Endothelial cell of umbilical vein (primary cell): ENCODE data around the gene CTSE. TPM values are rescaled to one million over a fixed set of nuclear protein-coding genes. Genes with fewer than 3 reads are reported as not detected.
A peak's percentile ranks its signal among the peaks of the same experiment; 100 is the strongest.

Experiments
- BruUV-seq: library from RNA; stranded (reverse); fragments of 400-500 nt; replicated peaks from 2 replicates; lab custom pipeline; 2021; lab: Mats Ljungman, UMichigan
- CTCF ChIA-PET: fragments of 300-600, 350-600 bp; sonication (Branson Sonifier 250); formaldehyde crosslinking; loops from one replicate; lab custom pipeline; 2021; ENCODE audit warnings: antibody characterized with exemption, inconsistent platforms; lab: Charles Lee
- POLR2A ChIA-PET: fragments of 300-600, 350-600 bp; sonication (Branson Sonifier 250); formaldehyde crosslinking; loops from one replicate; lab custom pipeline; 2021; ENCODE audit warnings: antibody characterized with exemption, inconsistent platforms; lab: Charles Lee
- DNase-seq: peaks from one replicate; pipeline ENCODE4 v3.0.0-alpha.2; 2011; ENCODE audit warnings: low read depth, low spot score
- FAIRE-seq: peaks from 2 replicates; lab custom pipeline; 2011; peaks lifted over from hg19 to GRCh38; lab: Jason Lieb, UNC
- H2AFZ ChIP-seq: 2 replicates; pipeline ENCODE4 v1.6.0; 2012; ENCODE audit warnings: low read depth, low read length, control low read depth, inconsistent platforms
- H3K27ac ChIP-seq: 2 replicates; pipeline ENCODE4 v1.5.1; 2011; ENCODE audit warnings: low read depth, mild to moderate bottlenecking, control low read depth, low read length, moderate library complexity; ENCODE audit not compliant: insufficient read depth
- H3K27me3 ChIP-seq, 2 experiments: 2 replicates each; pipeline versions ENCODE4 v1.6.0 to v1.6.1; 2011; ENCODE audit warnings: low read length in 2 of 2, mixed read lengths in 1 of 2; ENCODE audit not compliant: control insufficient read depth in 2 of 2, insufficient read depth in 2 of 2
- H3K36me3 ChIP-seq, 2 experiments: 2 replicates in 1 of 2; 3 replicates in 1 of 2; pipeline ENCODE4 v1.5.1; 2011; ENCODE audit warnings: low read length in 2 of 2, mild to moderate bottlenecking in 1 of 2, moderate library complexity in 1 of 2; ENCODE audit not compliant: control insufficient read depth in 2 of 2, insufficient read depth in 2 of 2; ENCODE audit errors: extremely low read depth in 1 of 2
- H3K4me1 ChIP-seq: 3 replicates; pipeline ENCODE4 v1.5.1; 2011; ENCODE audit warnings: mild to moderate bottlenecking, low read length; ENCODE audit not compliant: control insufficient read depth, insufficient read depth; ENCODE audit errors: extremely low read depth
- H3K4me2 ChIP-seq: 2 replicates; pipeline ENCODE4 v1.6.1; 2011; ENCODE audit warnings: low read length, control low read depth, mixed read lengths; ENCODE audit not compliant: insufficient read depth
- H3K4me3 ChIP-seq, 3 experiments: fragments of 200-600 bp in 1 of 3; sonication (generic), shearing (Covaris generic) in 1 of 3; replicated peaks in 1 of 3; 2 replicates each; pipeline ENCODE4 v1.5.1; 2011 to 2016; ENCODE audit warnings: control low read depth in 3 of 3, low read length in 3 of 3, mild to moderate bottlenecking in 2 of 3, inconsistent platforms in 1 of 3, low read depth in 1 of 3, moderate library complexity in 1 of 3; ENCODE audit not compliant: insufficient read depth in 1 of 3
- H3K79me2 ChIP-seq: 2 replicates; pipeline ENCODE4 v1.6.0; 2012; ENCODE audit warnings: low read length, inconsistent platforms; ENCODE audit not compliant: control insufficient read depth, insufficient read depth
- H3K9ac ChIP-seq: replicated peaks from 2 replicates; pipeline ENCODE3; 2011; ENCODE audit warnings: low read length, control low read depth; ENCODE audit not compliant: insufficient read depth; ENCODE audit errors: extremely low read depth
- H3K9me1 ChIP-seq: replicated peaks from 3 replicates; pipeline ENCODE4 v1.6.0; 2011; ENCODE audit warnings: mild to moderate bottlenecking, low read length; ENCODE audit not compliant: control insufficient read depth, insufficient read depth; ENCODE audit errors: extremely low read depth
- H3K9me3 ChIP-seq: replicated peaks from 2 replicates; pipeline ENCODE4 v1.5.1; 2012; ENCODE audit warnings: low read length, inconsistent platforms; ENCODE audit not compliant: control insufficient read depth, insufficient read depth
- H4K20me1 ChIP-seq: replicated peaks from 2 replicates; pipeline ENCODE3; 2011; ENCODE audit warnings: mild to moderate bottlenecking, low read length; ENCODE audit not compliant: control insufficient read depth, insufficient read depth; ENCODE audit errors: extremely low read depth
- FOS ChIP-seq: IDR thresholded peaks from 2 replicates; pipeline ENCODE4 v1.6.1; 2011; ENCODE audit warnings: mild to moderate bottlenecking, low read length, moderate library complexity, borderline replicate concordance; ENCODE audit not compliant: insufficient read depth
- JUN ChIP-seq: IDR thresholded peaks from 2 replicates; pipeline ENCODE4 v1.6.1; 2011; ENCODE audit warnings: borderline replicate concordance, low read depth; ENCODE audit not compliant: insufficient read length, insufficient read depth
- MAX ChIP-seq: IDR thresholded peaks from 2 replicates; pipeline ENCODE4 v1.6.1; 2011; ENCODE audit not compliant: insufficient read depth, insufficient read length
- POLR2A ChIP-seq: IDR thresholded peaks from 2 replicates; pipeline ENCODE4 v1.6.1; 2012; ENCODE audit warnings: low read depth, mild to moderate bottlenecking, control low read depth, low read length
- dilution Hi-C: fragments of 300-500 bp; cut with MboI; formaldehyde crosslinking; loops from one replicate; pipeline ENCODE4 v1.15.0; 2019; ENCODE audit warnings: low sequenced_read_pairs; ENCODE audit not compliant: extremely low pct_ligation_motif_present
- intact Hi-C: fragments of 100-400 bp; cut with micrococcal nuclease; formaldehyde crosslinking; loops from one replicate; pipeline ENCODE4 v1.10.0; 2022
- polyA plus RNA-seq, 4 experiments: library from polyadenylated mRNA; depleted of rRNA in 3 of 4; stranded (reverse) in 3 of 4; unstranded in 1 of 4; fragments of >200 nt; gene quantifications; 2 replicates each; pipeline versions ENCODE4 v1.2.1 to v1.2.3, GENCODE V29; 2011 to 2012; ENCODE audit warnings: missing spikeins in 1 of 4
- total RNA-seq: library from RNA; stranded (reverse); gene quantifications from 2 replicates; pipeline ENCODE4 v1.2.3, GENCODE V29; 2021

CTSE gene
- total and polyA plus RNA-seq, 2 donors (not counting 3 experiments of a cell fraction or from before 2014, with no cell fraction given) = 0.17 TPM; not detected in 1

- DNase-seq (no peak), FAIRE-seq (no peak)
- Histone ChIP-seq H3K9me1 (no peaks in the 10 kb centered on the region), H4K20me1 (no peaks in the 10 kb centered on the region), H2AFZ (no peak overlapping the region), H3K4me2 (no peak overlapping the region), H3K4me1 (peaks cover 15% of the 10 kb centered on the region), H3K36me3 (no peaks in the 10 kb centered on the region), H3K27ac (no peak overlapping the region), H3K79me2 (no peaks in the 10 kb centered on the region), H3K9ac (no peak overlapping the region), H3K27me3 (no peaks in the 10 kb centered on the region), H3K4me3 (no peak overlapping the region), H3K9me3 (no peaks in the 10 kb centered on the region)
- CTCF ChIA-PET = interaction anchor here (1.1 to 3.1 kb wide), 7 partner anchors 9 to 931 kb away, joined by 3 to 17 read pairs (median 4); no protein-coding TSS in a partner anchor
- intact Hi-C loops (no loop called here), dilution Hi-C loops (loop anchor here (25.0 kb wide), 1 partner anchor 120 kb away; the partner anchor contains the start of gene AVPR1B)
- TF ChIP-seq MAX = no peak
- no peak for TF ChIP-seq POLR2A
- BruUV-seq = no TSS peak
- POLR2A ChIA-PET = no interaction called here
Measured at GRCh38 chr1:205992218-205992882, 31.3 kb downstream of the CTSE start.

GRCh38 chr1:205991237-205991636 lies 32.5 kb downstream of the CTSE start:
- BruUV-seq = no TSS peak
- FAIRE-seq = no peak
- peak; percentile 29 for TF ChIP-seq FOS
- no peak for TF ChIP-seq JUN
- Histone ChIP-seq H4K20me1 (no peaks in the 10 kb centered on the region), H2AFZ (peak overlapping the region; percentile 6), H3K9ac (no peak overlapping the region), H3K4me2 (no peak overlapping the region), H3K36me3 (no peaks in the 10 kb centered on the region), H3K4me3 (no peak overlapping the region), H3K9me3 (no peaks in the 10 kb centered on the region), H3K79me2 (no peaks in the 10 kb centered on the region), H3K27me3 (no peaks in the 10 kb centered on the region), H3K4me1 (peaks cover 21% of the 10 kb centered on the region), H3K9me1 (no peaks in the 10 kb centered on the region), H3K27ac (no peak overlapping the region)
- ChIA-PET CTCF (interaction anchor here (1.0 to 3.1 kb wide), 5 partner anchors 14 to 929 kb away, joined by 3 to 17 read pairs (median 4); no protein-coding TSS in a partner anchor), POLR2A (no interaction called here)
- dilution Hi-C loops = loop anchor here (25.0 kb wide), 1 partner anchor 121 kb away; the partner anchor contains the start of gene AVPR1B
- intact Hi-C loops = no loop called here
- no peak for DNase-seq
